ENCODE data around the gene ADAM8.
A peak's percentile ranks its signal among the peaks of the same experiment; 100 is the strongest.
"Not testable (repeated sequence)": the region's sequence is repeated elsewhere in the genome, so short reads cannot be mapped to it uniquely, and the experiment has no call there.

The ADAM8 gene

DNA sequence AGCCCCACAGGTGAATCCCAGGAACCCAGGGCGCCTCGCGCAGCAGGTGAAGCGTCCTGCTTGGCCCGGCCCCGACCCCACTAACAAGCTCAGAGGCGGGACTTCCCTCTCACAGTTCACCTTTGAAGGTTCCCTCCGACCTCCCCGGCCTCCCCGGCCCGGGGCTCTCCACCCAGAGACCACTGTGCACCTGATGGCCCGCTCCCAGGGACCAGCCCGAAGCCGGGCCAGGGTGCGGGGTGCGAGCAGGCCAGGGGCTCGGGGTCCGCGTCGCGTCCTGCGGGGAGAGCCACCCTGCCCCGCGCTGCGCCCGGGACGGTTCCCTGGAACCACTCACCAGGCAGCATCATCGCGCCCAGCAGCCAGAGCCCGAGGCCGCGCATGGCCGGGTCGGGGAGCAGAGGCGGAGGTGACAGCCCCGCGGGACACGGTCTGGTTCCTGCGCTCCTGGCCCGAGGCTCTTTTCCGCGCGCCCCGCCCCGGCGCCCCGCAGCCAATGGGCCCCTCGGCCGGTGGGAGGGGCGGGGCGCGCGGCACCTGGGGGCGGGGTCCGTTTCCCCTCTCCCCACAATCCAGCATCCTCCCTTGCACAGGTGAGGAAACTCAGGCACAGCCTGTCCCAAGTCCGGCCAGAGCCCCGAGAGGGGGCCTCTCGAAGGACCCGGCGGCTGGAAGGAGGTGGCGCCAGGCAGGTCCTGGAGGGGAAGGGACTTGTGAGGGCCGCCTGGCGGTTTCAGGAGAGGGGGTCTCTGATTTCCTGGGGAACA lies at the start of gene ADAM8:
Gene ADAM8 (minus strand): TSS at position 434 of the 767 bp plus-strand sequence. CDS start 51 bp downstream, at position 383.
- no peak for DNase-seq (ENCODE audit: low spot score)

DNA sequence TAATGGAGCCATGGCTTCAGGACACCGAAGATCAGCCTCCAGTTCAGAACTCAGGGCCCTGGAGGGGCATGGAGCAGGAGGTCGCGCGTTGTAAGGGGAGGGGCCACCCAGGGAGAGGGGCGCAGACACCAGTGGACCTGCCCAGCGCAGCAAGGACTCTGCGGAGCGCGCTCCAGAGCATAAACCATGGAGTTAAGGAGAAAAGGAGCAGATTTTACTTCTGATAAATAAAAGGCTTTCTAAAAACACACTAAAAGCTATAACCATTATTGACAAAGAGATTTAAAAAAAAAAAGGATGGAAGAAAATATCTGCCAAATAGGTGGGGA lies 49.5 kb upstream of the ADAM8 start:
- DNase-seq (ENCODE audit: low spot score): no peak

DNA sequence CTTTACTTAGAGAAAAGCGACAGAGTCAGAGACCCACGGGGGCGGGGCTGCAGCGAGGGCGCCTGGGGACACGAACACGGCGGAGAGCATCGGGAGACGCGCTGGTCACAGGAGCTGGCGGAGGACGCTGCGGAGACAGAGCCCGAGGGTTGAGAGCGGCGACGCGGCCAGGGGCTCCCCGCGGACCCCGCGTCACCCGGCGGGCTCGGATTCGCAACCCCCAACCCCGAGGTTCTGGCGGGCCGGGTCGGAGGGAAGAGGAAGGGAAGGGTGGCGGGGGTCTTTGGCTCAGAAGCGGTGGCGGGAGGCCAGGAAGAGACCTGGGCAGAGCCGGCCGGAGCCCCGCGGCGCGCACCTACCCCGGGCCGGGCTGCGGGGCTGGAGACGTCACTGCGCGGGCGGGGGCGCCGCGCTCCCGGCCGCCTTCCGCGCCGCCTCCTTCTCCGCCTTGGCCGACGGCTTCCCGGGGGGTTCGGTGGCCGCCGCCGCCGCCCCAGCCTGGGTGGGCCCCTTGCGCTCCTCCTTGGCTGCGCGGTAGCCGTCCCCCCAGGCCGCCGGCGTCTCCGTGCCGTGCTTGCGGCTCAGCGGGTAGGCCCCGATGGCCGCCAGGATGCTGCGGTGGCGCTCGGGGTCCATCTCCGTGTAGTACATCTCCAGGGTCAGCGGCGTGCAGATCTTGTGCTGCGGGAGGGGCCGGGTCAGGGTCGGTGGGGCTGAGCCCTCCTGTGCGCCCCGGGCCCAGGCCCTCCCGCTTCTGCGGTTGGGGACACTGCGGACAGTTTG lies 49.0 kb upstream of the ADAM8 start:
- no peak for DNase-seq (ENCODE audit: low spot score)

DNA sequence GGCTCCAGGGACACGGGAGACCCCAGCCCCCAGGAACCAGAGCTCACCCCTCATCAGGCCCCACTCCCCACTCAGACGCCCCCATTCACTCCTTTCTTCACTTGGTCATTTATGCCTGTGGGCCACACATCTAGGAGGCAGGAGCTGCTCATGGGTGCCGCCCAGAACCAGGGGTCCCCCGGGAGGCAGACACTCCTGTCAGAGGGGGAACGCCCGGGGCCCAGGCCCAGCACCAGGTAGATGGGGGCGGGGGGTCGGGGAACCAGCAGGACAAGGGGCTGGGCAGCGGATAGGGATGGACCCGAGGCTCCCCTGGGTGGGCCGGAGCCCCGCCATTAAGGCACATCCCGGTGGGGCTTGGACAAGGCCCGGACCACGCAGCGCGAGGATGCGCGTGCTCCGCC lies 48.2 kb upstream of the ADAM8 start:
- no peak for DNase-seq (ENCODE audit: low spot score)

DNA sequence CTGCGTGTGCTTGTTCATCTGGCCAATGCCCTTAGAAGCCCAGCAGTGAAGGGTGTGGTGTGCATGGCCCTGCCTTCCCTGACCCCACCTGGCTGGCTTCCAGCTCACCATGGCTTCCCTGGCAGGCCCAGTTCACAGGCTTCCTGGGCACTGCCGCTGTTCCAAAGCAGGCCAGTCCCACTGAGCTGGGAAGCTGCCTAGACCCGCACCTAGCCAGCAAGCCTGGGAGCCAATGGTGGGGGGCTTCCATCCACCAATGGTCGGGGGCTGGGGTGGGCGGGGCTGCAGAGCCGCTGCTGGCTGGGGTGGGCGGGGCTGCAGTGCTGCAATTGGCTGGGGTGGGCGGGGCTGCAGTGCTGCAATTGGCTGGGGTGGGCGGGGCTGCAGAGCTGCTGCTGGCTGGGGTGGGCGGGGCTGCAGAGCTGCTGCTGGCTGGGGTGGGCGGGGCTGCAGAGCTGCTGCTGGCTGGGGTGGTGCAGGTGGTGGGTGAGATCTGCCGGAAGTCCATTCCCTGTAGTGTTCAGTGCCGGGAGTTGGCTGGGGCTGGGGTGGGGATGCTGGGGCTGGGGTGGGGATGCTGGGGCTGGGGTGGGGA lies 47.6 kb upstream of the ADAM8 start:
- DNase-seq (ENCODE audit: low spot score): peak; percentile 80

DNA sequence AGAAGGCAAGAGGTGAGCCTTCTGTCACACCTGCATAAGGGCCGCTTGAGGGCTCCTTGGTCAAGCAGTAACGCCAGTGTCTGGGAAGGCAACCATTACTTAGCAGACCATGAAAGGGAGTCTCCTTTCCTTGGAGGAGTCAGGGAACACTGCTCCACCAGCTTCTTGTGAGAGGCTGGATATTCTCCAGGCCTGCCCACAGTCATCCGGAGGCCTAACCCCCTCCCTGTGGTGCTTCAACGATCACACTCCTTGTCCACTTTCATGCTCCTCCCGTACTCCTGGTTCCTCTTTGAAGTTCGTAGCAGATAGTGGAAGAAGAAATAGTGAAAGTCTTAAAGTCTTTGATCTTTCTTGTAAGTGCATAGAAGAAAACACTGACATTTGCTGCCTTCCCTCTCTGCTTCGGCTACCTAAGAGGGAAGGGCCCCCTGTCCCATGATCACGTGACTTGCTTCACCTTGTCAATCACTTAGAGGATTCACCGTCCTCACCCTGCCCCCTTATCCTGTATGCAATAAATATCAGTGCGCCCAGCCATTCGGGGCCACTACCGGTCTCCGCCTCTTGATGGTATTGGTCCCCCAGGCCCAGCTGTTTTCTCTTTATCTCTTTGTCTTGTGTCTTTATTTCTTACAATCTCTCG lies 45.5 kb upstream of the ADAM8 start:
- DNase-seq (ENCODE audit: low spot score): not testable (repeated sequence)

DNA sequence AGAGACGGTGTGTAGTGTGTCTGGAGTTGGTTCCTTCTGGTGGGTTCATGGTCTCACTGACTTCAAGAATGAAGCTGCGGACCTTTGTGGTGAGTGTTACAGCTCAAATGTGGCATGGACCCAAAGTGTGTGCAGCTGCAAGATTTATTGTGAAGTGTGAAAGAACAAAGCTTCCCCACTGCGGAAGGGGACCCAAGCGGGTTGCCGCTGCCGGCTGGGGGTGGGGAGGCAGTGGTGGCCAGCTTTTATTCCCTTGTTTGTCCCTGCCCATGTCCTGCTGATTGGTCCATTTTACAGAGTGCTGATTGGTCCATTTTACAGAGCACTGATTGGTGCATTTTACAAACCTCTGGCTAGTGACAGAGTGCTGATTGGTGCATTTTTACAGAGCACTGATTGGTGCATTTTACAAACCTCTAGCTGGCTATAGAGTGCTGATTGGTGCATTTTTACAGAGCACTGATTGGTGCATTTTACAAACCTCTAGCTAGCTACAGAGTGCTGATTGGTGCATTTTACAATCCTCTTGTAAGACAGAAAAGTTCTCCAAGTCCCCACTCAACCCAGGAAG lies 44.3 kb upstream of the ADAM8 start:
- DNase-seq (ENCODE audit: low spot score): not testable (repeated sequence)

DNA sequence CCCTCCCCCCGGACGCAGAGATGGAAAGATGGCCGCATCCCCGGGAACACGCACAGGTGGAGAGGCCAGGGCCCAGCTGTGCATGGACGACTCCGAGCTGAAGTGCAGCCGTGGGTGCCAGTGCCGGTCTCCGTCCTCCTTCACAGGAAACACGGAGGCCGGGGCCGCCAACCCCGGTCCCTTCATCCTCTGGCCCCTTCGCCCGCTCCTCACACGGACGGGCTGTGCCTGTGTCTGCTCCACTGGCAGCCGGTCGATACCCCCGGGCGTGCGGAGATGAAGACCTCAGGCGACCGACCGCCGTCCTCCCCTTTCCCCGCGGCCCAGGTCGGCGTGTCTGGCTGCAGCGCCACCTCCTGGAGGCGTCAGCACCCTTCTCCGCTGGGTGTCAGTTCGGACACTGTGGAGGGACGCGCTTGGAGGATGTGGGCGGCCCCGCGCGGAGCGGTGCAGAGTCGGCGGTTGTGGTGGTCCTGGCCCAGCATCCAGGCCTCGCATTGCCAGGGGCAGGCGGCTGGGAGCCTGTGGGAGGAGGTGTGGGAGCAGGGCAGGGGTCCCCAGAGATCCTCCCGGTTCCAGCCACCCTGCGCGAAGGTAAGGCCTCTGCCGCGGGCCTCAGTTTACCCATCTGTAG lies 41.9 kb upstream of the ADAM8 start:
- peak; percentile 69 for DNase-seq (ENCODE audit: low spot score)

DNA sequence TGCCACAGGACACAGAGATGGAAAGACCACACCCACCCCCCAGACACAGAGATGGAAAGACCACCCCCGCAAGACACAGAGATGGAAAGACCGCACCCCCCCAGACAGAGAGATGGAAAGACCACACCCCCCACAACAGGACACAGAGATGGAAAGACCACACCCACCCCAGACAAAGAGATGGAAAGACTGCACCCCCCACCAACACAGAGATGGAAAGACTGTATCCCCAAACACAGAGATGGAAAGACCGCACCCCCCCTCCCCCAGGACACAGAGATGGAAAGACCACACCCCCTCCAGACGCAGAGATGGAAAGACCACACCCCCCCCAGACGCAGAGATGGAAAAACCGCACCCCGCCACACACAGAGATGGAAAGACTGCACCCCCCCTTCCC lies 40.1 kb upstream of the ADAM8 start:
- no peak for DNase-seq (ENCODE audit: low spot score)

DNA sequence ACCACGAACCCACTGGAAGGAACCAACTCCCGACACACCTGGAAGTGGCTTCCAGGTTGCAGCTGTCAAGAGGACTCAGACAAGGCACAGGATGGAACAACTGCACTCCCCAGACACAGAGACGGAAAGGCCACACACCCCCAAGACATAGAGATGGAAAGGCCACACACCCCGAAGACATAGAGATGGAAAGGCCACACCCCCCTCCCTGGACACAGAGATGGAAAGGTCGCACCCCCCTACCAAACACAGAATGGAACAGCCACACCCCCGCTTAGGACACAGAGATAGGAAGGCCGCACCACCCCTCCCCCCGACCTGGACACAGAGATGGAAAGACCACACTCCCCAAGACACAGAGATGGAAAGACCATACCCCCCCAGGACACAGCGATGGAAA lies 39.6 kb upstream of the ADAM8 start:
- peak; percentile 10 for DNase-seq (ENCODE audit: low spot score)

DNA sequence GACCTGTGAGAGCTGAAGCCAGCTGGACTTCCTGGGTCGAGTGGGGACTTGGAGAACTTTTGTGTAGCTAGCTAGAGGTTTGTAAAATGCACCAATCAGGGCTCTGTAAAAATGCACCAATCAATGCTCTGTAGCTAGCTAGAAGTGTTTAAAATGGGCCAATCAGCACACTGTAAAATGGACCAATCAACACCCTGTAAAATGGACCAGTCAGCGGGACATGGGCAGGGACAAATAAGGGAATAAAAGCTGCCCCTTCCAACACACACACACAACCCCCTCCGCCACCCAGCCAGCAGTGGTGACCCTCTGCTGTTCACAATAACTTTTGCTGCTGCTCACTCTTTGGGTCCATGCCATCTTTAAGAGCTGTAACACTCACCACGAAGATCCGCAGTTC lies 39.2 kb upstream of the ADAM8 start:
- peak; percentile 38 for DNase-seq (ENCODE audit: low spot score)

DNA sequence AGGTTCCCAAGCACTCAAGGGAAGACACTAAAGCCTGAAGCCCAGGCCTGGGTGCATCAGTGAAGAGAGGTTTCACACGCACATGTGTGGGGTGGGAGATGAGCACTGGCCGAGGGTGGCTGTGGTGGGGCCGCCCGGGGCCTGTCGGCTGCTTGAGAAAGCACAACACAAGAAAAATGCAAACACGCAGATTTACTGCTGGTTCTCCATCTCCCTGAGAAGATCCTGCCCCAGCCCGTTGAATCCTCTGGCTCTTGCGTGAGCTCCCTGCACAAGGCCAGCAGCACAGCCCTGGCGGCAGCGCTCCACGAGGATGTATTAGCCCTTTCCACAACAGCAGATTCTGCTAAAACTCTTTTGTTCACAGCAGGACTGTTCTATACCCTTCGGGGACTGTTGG lies 38.2 kb upstream of the ADAM8 start:
- DNase-seq (ENCODE audit: low spot score): no peak

DNA sequence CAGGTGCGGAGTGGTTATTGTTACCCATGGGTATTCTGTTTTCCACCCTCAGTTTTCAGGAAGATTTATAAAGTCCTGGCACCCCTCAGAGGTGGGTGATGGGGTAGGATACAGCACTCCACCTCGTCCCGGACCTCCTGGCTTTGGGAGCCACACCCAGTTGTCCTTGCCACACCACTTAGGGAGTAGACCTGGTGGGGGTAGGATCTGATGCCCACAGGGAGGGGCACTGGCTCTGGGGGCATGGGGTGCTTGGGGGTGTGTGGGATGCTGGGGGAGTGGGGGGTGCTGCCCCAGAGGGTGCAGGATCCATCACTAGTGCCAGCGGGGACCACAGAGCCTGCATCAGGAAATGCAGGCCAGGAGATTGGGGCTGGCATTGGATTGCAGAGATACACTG lies 36.5 kb upstream of the ADAM8 start:
- DNase-seq (ENCODE audit: low spot score): no peak

DNA sequence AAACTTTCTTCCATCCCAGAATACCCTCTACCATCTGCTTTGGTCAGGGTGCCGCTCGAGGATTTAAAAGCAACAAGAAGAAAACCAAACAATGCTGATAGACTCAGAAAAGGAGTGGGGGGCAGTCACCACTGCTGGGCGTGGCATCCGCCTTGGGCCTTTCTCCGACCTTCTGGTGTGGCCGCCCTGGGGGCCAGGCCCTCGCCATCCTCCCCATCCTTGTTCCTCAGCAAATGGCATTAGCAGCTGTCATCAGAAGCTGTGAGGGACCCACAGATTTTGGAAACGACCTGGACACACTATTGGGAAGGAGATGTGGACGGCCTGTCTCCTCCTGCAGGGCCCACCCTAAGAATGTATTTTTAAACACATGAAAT lies 36.1 kb upstream of the ADAM8 start:
- no peak for DNase-seq (ENCODE audit: low spot score)

DNA sequence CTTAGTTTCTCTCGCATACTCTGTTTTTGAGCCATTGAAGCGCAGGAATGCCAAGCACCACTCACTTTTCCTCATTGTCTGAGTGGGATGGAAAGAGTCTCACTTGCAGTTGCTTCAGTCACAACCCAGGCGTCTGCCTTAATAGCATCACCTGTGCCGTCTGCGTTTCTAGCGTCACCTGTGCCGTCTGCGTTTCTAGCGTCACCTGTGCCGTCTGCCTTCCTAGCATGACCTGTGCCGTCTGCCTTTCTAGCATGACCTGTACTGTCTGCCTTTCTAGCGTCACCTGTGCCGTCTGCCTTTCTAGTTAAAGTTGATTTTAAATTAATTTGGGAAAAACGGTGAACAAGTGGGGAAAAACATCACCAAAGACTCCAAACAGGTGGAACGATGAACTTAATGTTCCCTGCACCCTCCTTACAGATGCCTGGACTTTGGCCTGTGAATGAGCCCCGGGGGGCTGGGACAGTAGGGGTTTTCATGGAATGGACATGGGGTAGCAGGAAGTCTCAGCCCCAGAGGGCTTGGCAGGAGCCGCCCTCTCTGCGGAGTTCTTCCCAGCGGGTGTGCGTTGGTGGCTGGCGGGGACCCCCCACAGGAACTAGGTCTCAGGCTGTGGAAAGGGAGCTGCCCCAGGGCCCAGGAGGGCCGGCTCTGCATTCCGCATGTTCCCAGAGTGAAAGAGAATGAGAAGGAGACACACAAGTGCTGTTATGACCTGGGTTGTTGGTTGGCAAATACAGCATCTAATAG lies 35.5 kb upstream of the ADAM8 start:
- no peak for DNase-seq (ENCODE audit: low spot score)

DNA sequence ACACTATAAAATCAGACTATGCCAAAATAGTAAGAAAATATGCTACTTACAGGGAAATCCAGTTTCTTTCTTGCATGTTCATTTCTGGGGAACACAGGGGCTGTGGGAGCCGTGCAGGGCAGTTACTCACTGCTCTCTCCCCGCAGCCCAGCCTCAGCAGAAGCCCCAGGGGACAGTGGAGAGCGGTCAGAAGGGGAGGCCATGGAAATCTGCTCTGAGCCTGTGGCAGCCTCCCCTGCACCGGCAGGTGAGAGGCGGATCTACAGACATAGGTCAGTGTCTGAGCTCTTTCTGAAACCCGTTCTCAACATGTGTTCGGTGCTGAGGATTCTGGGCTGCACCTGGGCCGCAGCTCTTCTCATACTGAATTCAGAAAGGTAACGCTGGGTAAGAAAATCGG lies 34.9 kb upstream of the ADAM8 start:
- DNase-seq (ENCODE audit: low spot score): no peak

DNA sequence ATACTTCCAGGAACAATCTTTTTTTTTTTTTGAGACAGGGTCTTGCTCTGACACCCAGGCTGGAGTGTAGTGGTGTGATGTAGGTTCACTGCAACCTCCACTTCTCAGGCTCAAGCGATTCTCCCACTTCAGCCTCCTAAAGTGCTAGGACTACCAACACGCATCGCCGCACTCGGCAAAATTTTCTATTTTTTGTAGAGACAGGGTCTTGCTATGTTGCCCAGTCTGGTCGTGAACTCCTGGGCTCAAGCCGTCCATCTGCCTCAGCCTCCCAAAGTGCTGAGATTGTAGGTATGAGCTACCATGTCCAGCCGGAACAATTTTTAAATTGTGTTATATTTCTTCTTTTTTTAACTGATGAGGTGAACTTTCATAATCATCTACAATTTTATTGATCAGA lies 34.1 kb upstream of the ADAM8 start:
- DNase-seq (ENCODE audit: low spot score): no peak

DNA sequence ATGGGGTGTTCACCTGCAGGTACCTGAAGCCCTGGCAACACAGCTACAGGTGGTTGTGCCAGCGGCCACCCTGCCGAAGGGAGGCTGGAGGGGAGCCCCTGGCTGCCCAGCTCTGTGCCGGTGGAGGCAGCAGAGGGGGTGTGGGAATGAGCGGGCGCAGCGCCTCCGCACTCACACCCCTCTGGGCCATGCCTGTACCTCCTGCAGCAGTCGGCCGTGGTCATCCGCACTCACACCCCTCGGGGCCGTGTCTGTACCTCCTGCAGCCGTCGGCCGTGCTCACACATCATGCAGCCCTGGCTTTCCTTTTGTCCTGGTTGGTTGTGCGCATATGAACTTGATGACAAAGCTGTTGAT lies 33.7 kb upstream of the ADAM8 start:
- DNase-seq (ENCODE audit: low spot score): no peak

DNA sequence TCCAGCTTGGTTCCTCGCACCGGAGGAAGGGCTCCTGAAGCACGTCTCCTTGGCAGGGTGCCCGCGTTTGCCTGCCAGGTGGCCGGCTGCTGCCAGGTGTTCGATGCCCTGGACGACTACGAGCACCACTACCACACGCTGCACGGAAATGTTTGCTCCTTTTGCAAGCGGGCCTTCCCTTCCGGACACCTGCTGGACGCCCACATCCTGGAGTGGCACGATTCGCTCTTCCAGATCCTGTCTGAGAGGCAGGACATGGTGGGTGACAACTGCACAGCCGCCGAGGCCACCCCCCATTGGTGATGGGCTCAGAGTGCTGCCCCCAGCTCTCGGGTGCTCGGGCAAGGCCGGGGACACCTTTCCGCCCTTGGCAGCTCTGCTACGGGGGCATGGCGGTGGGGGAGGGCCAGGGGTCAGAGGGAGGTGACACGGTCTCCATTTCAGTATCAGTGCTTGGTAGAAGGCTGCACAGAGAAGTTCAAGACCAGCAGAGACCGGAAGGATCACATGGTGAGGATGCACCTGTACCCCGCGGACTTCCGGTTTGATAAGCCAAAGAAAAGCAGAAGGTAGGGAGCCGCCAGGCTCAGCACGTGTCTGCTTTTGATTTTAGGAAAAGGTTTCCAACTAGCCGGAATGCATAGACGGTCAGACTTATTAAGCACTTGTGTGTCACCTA lies 33.2 kb upstream of the ADAM8 start:
- DNase-seq (ENCODE audit: low spot score): no peak

DNA sequence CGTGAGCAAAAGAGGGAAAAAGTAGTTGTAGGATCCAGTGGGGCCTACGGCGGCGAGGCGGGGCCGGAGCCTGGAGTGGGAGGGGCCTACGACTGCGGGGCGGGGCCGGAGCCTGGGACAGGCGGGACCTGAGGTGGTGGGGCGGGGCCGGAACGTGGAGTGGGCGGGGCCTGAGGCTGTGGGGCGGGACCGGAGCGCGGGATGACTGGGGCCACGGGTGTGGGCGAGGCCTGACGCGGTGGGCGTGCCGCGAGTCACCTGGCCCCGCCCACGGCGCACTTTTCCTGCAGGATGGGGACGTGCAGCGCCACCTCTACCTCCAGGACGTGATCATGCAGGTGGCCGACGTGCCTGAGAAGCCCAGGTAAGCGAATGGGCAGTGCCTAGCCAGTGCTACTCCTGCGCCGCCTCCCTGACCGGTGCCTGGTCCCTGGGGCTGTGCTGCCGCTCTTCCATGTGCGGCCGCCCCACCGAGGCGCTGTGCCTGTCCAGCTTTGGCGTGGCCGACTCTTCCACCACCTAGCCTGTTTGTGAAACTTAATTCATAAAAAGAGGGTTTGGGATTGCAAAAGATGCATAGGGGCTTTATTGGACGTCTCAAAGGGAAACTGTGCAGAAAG lies 32.5 kb upstream of the ADAM8 start:
- DNase-seq (ENCODE audit: low spot score): peak; percentile 80
